Aorta (tissue), 5 donors: ENCODE data around the gene PTCD3. TPM values are rescaled to one million over a fixed set of nuclear protein-coding genes. Genes with fewer than 3 reads are reported as not detected.

Experiments
- ATAC-seq: fragments of 200-7000 bp; cut with Tn5 transposase; one replicate; pipeline ENCODE4 v1.9.1; 2022; ENCODE audit warnings: moderate library complexity; ENCODE audit not compliant: low FRiP score
- DNase-seq, 2 donors: peaks; one replicate each; pipeline ENCODE4 v3.0.0-alpha.2; 2020
- H3K27ac ChIP-seq, 2 donors: one replicate each; pipeline ENCODE4 v1.5.1; 2013; ENCODE audit warnings: low read length in 2 of 2, mild to moderate bottlenecking in 2 of 2, moderate library complexity in 2 of 2, control low read depth in 1 of 2, inconsistent platforms in 1 of 2, low read depth in 1 of 2
- H3K27me3 ChIP-seq, 2 donors: one replicate each; pipeline ENCODE4 v1.6.1; 2013; ENCODE audit warnings: control low read depth in 1 of 2, low read length in 1 of 2, mild to moderate bottlenecking in 1 of 2, moderate library complexity in 1 of 2; ENCODE audit not compliant: insufficient read depth in 2 of 2, control insufficient read depth in 1 of 2
- H3K36me3 ChIP-seq, 2 donors: one replicate each; pipeline ENCODE4 v1.6.1; 2013; ENCODE audit warnings: control low read depth in 1 of 2, low read length in 1 of 2, mild to moderate bottlenecking in 1 of 2; ENCODE audit not compliant: insufficient read depth in 2 of 2, control insufficient read depth in 1 of 2
- H3K4me1 ChIP-seq, 2 donors: one replicate each; pipeline ENCODE4 v1.6.1; 2013; ENCODE audit warnings: low read length in 2 of 2, control low read depth in 1 of 2, mild to moderate bottlenecking in 1 of 2, moderate library complexity in 1 of 2; ENCODE audit not compliant: insufficient read depth in 2 of 2, control insufficient read depth in 1 of 2
- H3K4me3 ChIP-seq, 2 donors: one replicate each; pipeline ENCODE4 v1.5.1; 2013; ENCODE audit warnings: low read length in 2 of 2, control low read depth in 1 of 2, mild to moderate bottlenecking in 1 of 2
- H3K9me3 ChIP-seq: one replicate; pipeline ENCODE4 v1.6.1; 2013; ENCODE audit warnings: mild to moderate bottlenecking, low read length; ENCODE audit not compliant: control insufficient read depth
- WGBS, 2 donors: extraction: QIAGEN DNeasy Blood & Tissue Kit; methylation state at CpG; one replicate each; pipeline ENCODE4 v1.1.7; 2013; 5-methylcytosine and 5-hydroxymethylcytosine counted together
- intact Hi-C, 2 donors: fragments of 100-400 bp; cut with DNase I; formaldehyde crosslinking; loops; one replicate each; pipeline versions ENCODE4 v1.14.2 to v1.15.0; 2022
- polyA plus RNA-seq, 2 donors: library from polyadenylated mRNA; stranded (reverse); fragments of 200-250 nt; gene quantifications; one replicate each; pipeline ENCODE4 v1.2.3, GENCODE V29; 2013
- total RNA-seq, 2 donors: library from RNA; stranded (reverse); fragmentation: NEBNext Ultra II Directional; extraction: Animal tissue kit (Norgen Biotek cat#: 25700); gene quantifications; one replicate each; pipeline ENCODE4 v1.2.1, GENCODE V29; 2021
- donor health status: healthy with polysubstance abuse.
- donor health status: Bipolar disorder and iron deficiency.
- donor health status: DM: no; HTN: no; CAD: no.
- donor health status: DM: no; HTN: no; CAD: no.
- donor health status: DM: yes; HTN: yes; CAD: no.

PTCD3 gene
- total and polyA plus RNA-seq, 4 donors = 4.4 to 86.3 (median 53.3) TPM

DNA sequence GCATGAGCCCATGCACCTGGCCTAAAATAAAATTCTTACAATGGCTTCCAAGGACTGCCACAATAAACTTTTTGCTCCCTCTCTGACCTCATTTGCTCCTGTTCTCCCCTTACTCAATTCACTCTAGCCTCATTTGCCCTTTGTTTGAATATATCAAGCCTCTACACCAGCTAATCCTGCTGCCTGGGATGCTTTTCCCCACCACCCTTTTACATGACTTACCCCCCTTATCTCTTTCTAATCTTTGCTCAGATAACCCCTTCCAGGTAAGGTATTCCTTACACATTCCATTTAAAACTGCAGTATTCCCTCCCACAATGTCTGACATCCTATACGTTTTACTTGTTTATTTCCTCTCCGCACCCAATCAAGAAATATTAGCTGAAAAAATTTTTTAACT is 66.6 kb downstream of the PTCD3 start:
- Histone ChIP-seq H3K9me3 (no peaks in the 10 kb centered on the region), H3K27me3 (no peaks in the 10 kb centered on the region), H3K4me1 (no peaks in the 10 kb centered on the region), H3K4me3 (no peak overlapping the region), H3K36me3 (peaks cover 3 to 4% of the 10 kb centered on the region in 2 donors), H3K27ac (no peak overlapping the region)
- no peak for DNase-seq
- ATAC-seq = no peak
- intact Hi-C loops = no loop called here
- WGBS, 2 donors = 75 to 91% methylated on average over 2 of the region's 2 CpGs

DNA sequence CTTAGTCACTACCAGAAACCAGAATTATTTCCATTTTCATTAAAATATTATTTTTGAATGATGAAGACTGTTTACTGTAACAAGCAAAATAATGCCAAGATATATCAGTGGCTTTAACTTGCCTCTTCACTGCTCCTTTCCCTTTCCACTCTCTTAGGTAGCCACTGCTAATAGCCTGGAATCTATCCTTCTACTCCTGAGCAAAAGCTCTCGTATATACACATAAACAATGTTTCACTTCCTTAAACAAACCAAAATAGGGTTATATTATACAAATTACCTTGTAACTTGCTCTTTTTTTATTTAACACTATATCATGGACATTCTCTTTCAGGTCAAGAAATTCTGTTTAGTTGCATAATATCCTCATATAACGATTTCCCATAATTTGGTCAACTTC is 68.4 kb downstream of the PTCD3 start:
- Histone ChIP-seq H3K4me3 (no peak overlapping the region), H3K27me3 (no peaks in the 10 kb centered on the region), H3K4me1 (no peaks in the 10 kb centered on the region), H3K9me3 (no peaks in the 10 kb centered on the region), H3K36me3 (peaks cover 2 to 3% of the 10 kb centered on the region in 2 donors), H3K27ac (no peak overlapping the region)
- ATAC-seq (no peak), DNase-seq (no peak)
- intact Hi-C loops = no loop called here
- 70 to 79% methylated on average over 2 of the region's 2 CpGs for WGBS, 2 donors

DNA sequence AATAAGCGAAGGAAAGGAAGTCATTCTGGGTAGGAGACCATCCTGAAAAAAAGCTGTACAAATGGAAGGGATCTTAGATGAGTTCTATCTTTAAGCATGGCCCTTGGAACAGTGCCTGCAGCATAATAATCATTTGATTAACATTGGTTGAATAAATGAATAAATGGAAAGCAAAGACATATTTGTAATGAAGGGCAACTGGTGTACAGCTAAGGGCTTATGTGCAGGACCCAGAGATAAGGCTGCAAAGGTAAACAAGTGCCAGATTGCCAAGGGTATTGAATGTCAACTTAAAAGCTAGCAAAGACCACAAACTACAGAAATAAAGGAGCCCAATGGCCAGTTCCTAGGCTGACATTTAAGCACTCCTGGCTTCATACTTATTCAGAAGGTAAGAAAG is 69.8 kb downstream of the PTCD3 start:
- ATAC-seq (no peak), DNase-seq (no peak)
- Histone ChIP-seq H3K4me1 (no peaks in the 10 kb centered on the region), H3K36me3 (peaks cover 0 to 2% of the 10 kb centered on the region in 2 donors), H3K27me3 (no peaks in the 10 kb centered on the region), H3K27ac (no peak overlapping the region), H3K9me3 (no peaks in the 10 kb centered on the region), H3K4me3 (no peak overlapping the region)
- intact Hi-C loops = no loop called here
- 95 to 100% methylated on average over 1 of the region's 1 CpG for WGBS, 2 donors

DNA sequence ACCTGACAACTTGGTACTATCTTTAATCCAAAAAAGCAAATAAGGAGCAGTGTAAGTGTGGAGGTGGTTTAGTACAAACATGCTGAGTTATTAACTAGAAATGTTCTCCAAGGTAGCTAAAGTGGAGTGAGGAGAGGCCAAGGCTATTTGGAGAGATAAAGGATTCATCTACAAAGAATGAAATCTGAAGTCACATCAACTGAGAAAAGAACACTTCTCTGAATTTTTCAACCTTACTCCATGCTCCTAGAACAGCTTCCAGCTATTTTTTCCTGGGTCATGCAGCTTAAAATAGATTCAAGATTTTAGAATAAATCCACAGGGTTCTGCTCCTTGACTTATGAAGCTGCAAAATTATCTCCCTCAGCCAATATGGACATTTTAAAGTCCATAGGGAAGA is 70.6 kb downstream of the PTCD3 start:
- intact Hi-C loops = no loop called here
- Histone ChIP-seq H3K9me3 (no peaks in the 10 kb centered on the region), H3K36me3 (peaks cover 0 to 2% of the 10 kb centered on the region in 2 donors), H3K4me3 (no peak overlapping the region), H3K4me1 (no peaks in the 10 kb centered on the region), H3K27ac (no peak overlapping the region), H3K27me3 (no peaks in the 10 kb centered on the region)
- DNase-seq (no peak), ATAC-seq (no peak)

DNA sequence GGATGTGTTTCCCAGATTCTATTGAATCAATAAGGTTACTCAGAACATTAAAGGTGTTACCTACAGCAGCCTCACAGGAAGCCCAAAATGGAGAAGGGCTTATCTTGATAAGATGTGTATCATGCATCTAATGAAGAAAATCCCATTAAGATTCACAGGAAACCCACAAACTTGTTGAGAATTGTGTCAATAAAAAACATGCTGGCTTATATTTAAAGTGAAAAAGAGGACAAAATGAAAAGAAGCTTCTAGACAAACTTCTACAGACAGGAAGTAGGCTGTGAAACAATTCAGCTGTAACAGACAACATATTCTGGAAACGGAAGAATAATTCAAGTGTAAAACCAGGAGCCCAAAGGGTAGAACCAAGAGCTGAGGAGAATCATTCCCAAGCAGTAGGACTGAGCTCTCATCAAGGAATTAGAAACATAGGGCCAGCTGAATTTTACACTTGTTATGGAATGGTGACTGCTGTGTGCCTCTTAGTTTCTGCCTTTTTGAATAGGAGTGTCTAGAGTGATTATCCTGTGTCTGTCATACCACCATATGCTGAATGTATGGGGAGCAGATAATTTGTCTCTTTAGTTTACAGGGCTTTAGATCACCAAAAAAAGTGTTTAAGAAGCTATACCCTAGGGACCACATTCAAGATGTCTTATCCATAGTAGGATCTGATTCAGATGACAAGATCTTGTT is 79.6 kb downstream of the PTCD3 start:
- intact Hi-C loops = no loop called here
- no peak overlapping the region for H3K4me3 ChIP-seq
- no peak overlapping the region for H3K27ac ChIP-seq
- no peak for ATAC-seq
- no peaks in the 10 kb centered on the region for H3K27me3 ChIP-seq
- H3K36me3 ChIP-seq = no peaks in the 10 kb centered on the region
- no peaks in the 10 kb centered on the region for H3K9me3 ChIP-seq
- peaks cover 0 to 2% of the 10 kb centered on the region in 2 donors for H3K4me1 ChIP-seq
- WGBS, 2 donors = 0 to 8% methylated on average over 1 of the region's 1 CpG
- DNase-seq = no peak

DNA sequence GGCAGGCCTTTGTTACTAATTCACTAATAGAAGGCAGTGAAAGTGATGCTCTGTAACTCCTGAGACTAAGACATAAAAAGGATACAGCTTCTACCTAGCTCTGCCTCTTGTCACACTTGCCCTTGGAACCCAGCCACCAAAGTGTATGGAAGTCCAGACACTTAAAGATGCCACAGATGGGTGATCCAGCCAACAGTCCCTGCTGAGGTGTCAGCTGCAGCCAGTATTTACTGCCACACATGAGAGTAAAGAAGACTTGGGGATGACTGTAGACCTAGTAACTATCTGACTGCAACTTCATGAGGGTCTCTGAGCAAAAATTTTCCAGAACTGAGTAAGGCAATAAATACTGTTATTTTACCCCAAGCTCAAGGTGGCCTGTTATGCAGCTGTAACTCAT is 80.4 kb downstream of the PTCD3 start:
- no peaks in the 10 kb centered on the region for H3K27me3 ChIP-seq
- intact Hi-C loops = no loop called here
- no peak overlapping the region for H3K27ac ChIP-seq
- no peaks in the 10 kb centered on the region for H3K36me3 ChIP-seq
- H3K4me3 ChIP-seq = no peak overlapping the region
- DNase-seq = no peak
- peaks cover 0 to 2% of the 10 kb centered on the region in 2 donors for H3K4me1 ChIP-seq
- no peak for ATAC-seq
- no peaks in the 10 kb centered on the region for H3K9me3 ChIP-seq

DNA sequence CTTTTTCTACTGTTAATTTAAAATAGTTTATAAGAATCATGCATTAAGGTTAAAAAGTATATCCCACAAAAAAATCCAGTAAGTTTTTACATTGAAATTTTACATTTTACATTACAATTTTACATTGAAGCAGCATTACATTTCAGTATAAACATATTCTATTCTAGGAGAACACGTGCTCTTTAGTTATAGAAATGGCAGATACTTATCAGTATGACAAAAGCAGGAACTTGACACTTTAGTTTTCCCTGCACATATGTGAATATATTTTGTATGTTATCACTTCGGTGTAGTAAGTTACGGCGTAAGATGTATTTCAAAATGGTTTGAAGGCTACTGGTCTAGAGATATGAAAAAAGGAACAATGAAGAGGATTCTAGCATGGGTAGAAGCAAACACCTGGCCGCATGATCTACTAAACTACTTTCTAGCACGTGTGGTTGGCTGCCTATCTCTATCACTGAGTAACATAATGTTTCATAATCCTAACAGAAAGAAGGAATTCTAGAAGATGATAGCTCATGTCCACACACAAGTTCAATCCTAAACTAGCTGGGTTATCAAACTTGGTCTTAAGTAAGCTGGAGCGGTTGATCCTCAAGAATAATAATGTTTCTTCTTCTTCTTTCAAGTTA is 83.9 kb downstream of the PTCD3 start:
- DNase-seq (no peak), ATAC-seq (no peak)
- H3K27ac ChIP-seq = no peak overlapping the region
- no peaks in the 10 kb centered on the region for H3K27me3 ChIP-seq
- intact Hi-C loops = loop anchor here in 1 of 2 donors (5.0 kb wide), 1 partner anchor 573 kb away; the partner anchor contains the start of gene USP39
- no peaks in the 10 kb centered on the region for H3K9me3 ChIP-seq
- H3K36me3 ChIP-seq = no peaks in the 10 kb centered on the region
- H3K4me3 ChIP-seq = no peak overlapping the region
- H3K4me1 ChIP-seq = peaks cover 2 to 3% of the 10 kb centered on the region in 2 donors
- 77 to 78% methylated on average over 7 of the region's 7 CpGs for WGBS, 2 donors
